Measurements from ENCODE around the gene RAI1.

RAI1 gene

GRCh38 chr17:17784657-17785267 lies 103.5 kb downstream of the RAI1 start:
- peak; percentile 47 for DNase-seq (ENCODE audit: low spot score)

DNA sequence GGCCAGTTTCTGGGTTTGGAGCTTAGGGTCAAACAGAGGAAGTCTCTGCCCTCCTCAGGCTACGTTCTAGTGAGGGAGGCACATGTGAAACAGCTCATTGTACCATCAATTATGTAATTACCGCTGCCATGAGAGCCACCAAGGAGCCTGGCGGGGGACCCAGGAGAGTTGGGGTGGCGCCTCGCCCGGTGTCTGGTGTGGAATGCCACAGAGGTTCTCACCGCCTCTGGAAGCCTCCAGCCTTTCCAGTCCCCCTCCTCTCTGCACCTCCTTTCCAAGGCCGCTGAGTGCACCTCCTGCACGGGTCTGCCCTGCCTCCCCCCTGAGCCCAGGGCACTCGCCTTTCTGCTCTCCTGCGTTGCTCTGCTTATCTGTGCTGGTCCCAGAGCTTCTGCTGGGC lies 104.1 kb downstream of the RAI1 start:
- DNase-seq (ENCODE audit: low spot score), result peak; percentile 48

GRCh38 chr17:17786998-17787397 lies 105.7 kb downstream of the RAI1 start:
- DNase-seq (ENCODE audit: low spot score), result no peak

- DNase-seq (ENCODE audit: low spot score), result no peak
Measured at GRCh38 chr17:17787568-17787967, 106.3 kb downstream of the RAI1 start.

DNA sequence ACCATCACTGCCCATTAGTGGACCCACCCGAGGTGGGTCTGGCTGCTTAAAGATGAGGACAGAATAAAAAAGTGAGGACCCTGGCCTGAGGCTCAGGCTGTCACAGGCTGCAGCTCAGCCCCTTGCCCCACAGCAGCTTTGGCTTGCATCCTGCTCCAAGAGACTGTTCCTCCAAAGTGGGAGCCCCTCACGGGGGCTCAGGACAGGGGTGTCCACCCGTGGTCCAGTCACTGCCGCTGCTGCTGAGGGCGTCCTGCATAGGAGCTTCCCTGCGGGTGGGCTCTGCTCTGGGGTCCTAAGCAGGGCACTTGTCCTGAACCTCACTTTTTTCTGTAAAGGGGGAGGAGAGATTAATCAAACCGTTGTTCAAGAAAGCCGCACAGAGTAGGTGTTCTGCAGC lies 107.7 kb downstream of the RAI1 start:
- DNase-seq (ENCODE audit: low spot score), result no peak

DNA sequence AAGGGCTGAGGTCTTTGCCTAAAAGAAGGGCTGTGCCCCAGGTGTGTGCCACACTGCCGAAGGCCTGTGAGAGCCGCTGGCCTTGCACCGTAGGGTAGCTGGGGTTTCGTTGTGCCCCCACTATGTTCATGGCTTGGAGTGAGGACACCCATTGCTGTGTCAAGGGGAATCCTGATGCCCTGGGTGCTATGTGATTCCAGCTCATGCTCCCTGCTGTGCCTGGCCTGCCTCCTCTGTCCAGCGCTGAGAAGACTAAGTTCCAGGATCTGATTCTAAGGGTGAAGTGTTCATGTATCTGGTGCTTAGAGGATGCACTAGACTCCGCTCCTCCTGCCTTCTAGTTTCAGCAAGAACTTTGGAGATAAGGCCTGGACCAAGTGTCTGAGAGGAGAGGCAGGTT lies 108.2 kb downstream of the RAI1 start:
- no peak for DNase-seq (ENCODE audit: low spot score)

DNA sequence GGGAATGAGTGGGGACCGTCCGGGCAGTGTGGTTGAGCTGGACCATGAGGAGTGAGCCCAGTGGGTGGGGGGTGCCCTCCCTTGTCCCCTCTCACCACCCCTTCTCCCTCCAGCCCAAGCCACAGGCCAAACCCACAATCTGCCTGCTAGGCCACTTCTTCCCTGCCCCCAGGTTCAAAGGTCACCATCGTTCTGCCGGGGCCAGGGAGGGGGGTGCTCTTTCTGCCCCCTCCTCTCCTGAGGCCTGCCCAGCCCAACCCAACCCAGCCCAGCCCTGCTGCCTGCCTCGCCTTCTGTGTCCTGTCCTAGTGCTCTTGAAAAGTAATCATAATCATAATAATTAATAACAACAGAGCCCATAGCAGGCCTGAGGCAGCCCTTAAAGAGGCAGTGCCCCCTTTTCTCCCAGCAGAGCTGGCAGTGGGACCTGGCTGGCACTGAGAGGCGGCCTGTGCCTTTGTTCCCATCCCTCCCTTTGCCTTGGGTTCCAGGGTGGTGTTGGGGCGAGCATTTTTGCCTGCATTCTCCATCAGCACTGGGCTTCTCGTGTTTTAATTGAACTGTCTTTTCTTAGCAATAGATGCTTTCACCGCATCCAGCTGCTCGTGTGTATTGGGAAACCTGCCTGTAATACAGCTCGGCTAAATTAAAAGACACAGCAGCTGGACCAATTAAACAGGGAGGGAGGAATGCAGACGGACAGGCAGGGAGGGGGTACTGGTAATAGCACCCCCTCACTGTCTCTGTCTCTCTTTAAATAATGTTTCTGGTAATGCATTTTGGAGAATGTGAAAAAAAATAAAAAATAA lies 108.8 kb downstream of the RAI1 start:
- DNase-seq (ENCODE audit: low spot score), result no peak

DNA sequence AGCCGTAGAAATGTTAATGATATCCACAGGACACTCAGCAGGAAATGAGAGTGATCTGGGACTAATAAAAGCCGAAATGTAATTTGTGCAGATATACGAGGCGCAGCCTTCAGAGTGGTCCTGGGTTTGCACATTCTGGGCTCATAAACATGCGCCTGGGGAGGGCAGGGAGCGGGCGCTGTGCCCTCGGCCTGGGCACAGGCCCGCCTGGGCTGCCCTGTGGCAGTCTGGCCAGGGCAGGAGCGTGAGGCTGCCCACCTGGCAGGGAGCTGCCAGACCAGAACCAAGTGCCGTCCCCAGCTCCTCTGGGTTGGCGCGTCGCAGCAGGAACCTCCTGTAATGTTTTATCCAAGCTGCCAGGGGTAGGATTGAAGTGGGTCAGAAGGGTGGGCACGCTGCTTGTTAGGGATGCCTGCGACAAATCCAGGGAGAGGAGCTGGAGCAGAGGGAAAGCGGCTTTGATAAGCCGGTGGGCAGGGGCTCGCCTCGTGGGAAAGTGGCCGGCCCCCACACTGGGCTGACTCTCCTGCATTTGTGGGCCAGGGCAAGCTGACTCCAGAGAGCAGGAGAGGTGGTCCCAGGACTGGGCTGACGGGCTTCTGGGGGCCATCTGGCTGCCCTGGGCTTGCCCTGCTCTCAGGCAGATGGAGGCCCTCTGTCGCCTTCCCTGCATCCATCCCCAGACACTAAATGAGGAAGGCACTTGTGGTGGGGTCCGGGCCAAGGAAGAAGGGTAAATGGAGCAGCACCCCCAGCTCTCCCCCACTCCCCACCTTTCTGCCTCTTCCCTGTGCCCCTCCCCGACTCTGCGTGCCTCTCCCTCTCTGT lies 109.6 kb downstream of the RAI1 start:
- no peak for DNase-seq (ENCODE audit: low spot score)

DNA sequence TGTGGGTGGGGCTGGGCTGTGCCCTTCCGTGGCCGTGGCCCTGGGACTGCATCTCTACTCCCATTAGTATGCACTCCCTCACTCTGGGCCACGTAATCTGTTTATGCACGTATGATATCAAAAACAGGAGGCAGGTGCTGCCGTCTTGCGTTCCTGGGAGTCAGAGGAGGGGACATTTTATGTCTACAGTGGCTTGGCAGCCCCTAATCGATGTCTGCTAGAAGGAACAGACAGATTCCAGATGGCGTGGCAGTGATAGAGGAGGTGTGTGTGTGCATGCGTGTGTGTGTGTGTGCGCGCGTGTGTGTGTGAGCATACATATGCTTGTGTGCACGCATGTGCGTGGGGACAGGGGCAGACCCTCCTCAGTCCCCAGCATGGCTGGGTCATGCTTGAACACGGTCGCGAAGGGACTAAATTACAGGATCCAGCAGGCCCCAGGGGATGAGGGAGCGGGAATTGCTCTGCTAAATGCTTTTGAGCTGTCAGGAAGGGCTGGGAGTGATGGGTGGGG lies 110.8 kb downstream of the RAI1 start:
- DNase-seq (ENCODE audit: low spot score), result no peak

- DNase-seq (ENCODE audit: low spot score), result peak; percentile 49
Measured at GRCh38 chr17:17792551-17793377, 111.5 kb downstream of the RAI1 start.

- DNase-seq (ENCODE audit: low spot score), result no peak
Measured at GRCh38 chr17:17793378-17794214, 112.3 kb downstream of the RAI1 start.

- DNase-seq (ENCODE audit: low spot score), result no peak
Measured at GRCh38 chr17:17794382-17794781, 113.1 kb downstream of the RAI1 start.

GRCh38 chr17:17795296-17795695 lies 114.0 kb downstream of the RAI1 start:
- no peak for DNase-seq (ENCODE audit: low spot score)

DNA sequence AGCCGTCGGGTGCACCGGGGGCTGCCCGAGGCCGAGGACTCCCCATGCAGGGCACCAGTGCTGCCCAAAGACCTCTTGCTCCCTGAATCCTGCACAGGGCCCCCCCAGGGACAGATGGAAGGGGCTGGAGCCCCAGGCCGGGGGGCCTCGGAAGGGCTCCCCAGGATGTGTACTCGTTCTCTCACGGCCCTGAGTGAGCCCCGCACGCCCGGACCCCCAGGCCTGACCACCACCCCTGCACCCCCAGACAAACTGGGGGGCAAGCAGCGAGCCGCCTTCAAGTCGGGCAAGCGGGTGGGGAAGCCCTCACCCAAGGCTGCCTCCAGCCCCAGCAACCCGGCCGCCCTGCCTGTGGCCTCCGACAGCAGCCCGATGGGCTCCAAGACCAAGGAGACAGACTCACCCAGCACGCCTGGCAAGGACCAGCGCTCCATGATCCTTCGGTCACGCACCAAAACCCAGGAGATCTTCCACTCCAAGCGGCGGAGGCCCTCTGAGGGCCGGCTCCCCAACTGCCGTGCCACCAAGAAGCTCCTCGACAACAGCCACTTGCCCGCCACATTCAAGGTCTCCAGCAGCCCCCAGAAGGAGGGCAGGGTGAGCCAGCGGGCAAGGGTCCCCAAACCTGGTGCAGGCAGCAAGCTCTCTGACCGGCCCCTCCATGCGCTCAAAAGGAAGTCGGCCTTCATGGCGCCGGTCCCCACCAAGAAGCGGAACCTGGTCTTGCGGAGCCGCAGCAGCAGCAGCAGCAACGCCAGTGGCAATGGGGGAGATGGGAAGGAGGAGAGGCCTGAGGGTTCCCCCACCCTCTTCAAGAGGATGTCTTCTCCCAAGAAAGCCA lies 114.9 kb downstream of the RAI1 start:
- no peak for DNase-seq (ENCODE audit: low spot score)

GRCh38 chr17:17796787-17797061 lies 115.5 kb downstream of the RAI1 start:
- no peak for DNase-seq (ENCODE audit: low spot score)

GRCh38 chr17:17797119-17797809 lies 116.0 kb downstream of the RAI1 start:
- DNase-seq (ENCODE audit: low spot score), result no peak

DNA sequence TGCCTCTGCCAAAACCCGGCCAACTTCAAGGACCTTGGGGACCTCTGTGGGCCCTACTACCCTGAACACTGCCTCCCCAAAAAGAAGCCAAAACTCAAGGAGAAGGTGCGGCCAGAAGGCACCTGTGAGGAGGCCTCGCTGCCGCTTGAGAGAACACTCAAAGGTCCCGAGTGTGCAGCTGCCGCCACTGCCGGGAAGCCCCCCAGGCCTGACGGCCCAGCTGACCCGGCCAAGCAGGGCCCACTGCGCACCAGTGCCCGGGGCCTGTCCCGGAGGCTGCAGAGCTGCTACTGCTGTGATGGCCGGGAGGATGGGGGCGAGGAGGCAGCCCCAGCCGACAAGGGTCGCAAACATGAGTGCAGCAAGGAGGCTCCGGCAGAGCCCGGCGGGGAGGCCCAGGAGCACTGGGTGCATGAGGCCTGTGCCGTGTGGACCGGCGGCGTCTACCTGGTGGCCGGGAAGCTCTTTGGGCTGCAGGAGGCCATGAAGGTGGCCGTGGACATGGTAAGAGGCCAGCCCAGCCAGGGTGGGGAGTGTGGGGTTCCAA lies 116.8 kb downstream of the RAI1 start:
- DNase-seq (ENCODE audit: low spot score), result no peak

DNA sequence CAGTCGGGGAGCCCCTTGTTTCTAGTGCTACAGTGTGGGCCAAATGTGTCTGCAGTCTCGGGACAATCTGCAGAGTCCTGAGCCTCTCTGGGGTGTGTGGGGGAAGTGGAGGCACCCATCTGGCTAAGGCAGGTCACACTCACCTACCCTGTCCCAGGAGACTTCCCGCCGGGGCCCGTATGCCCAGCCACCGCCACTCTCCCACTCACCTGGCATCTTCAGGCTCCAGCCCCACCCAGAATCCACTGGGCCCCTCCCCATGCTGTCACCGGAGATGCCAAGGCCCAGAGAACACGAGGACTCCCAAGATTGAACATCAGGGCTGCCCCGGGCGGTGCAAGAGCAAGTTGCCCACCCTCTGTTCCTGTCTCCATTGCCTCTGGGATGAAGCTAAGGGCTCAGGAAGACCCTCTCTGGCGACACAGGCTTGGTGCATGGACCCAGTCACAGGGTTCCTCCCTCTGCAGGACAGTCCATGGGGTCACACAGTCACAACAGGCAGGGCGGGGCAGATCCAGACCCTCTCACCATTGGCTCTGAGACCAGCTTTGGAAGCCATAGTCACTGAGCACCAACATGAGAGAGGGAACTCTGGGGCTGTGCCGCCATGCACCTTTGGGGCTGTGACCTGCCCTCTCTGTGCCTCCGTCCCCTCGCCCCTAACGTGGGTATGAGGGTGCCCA lies 117.5 kb downstream of the RAI1 start:
- no peak for DNase-seq (ENCODE audit: low spot score)

Measured in pons (tissue), 1 donor.